ENCODE measurements around the gene LUC7L3. TPM values are rescaled to one million over a fixed set of nuclear protein-coding genes. Genes with fewer than 3 reads are reported as not detected.

LUC7L3 gene
- total RNA-seq, 4 donors from 2014 or later, result 75.2 to 199 (median 140) TPM

DNA sequence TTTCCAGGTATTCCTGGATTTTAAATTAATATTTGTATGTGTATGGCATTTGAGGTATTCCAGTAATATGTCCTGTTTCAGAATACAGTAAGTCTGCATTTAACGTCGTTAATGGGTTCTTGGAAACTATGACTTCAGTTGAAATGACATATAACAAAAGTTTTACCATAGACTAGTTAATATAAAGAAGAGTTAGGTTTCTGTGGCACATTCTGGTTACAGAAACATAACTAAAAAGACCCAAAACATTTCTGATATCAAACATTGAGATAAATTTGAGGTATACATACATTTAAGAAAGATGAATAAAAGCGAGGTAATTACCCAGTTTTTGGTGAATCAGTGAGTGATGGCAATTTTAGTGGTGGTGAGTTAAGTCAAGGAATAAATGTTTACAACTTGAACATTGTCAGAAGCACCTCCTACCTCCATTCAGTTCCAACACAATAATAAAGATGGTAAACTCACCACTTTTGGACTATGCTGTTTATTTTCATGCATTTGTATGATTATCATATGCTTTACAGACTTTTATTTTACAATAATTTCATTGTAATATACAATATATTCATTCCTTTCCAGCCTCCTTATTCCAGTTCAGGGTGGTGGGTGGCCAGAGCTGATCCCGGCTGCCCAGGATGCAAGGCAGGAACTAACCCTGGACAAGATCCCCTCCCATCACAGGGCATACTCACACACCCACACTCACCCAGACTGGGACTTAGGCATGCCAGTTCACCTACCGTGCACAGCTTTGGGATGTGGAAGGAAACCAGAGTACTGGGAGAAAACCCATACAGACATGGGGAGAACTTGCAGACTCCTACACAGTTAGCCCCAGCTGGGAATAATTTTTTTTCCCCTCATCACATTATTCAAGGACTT, 9.7 kb downstream of the LUC7L3 start:
- no peaks in the 10 kb centered on the region for H3K9me3 ChIP-seq
- no peak for DNase-seq

DNA sequence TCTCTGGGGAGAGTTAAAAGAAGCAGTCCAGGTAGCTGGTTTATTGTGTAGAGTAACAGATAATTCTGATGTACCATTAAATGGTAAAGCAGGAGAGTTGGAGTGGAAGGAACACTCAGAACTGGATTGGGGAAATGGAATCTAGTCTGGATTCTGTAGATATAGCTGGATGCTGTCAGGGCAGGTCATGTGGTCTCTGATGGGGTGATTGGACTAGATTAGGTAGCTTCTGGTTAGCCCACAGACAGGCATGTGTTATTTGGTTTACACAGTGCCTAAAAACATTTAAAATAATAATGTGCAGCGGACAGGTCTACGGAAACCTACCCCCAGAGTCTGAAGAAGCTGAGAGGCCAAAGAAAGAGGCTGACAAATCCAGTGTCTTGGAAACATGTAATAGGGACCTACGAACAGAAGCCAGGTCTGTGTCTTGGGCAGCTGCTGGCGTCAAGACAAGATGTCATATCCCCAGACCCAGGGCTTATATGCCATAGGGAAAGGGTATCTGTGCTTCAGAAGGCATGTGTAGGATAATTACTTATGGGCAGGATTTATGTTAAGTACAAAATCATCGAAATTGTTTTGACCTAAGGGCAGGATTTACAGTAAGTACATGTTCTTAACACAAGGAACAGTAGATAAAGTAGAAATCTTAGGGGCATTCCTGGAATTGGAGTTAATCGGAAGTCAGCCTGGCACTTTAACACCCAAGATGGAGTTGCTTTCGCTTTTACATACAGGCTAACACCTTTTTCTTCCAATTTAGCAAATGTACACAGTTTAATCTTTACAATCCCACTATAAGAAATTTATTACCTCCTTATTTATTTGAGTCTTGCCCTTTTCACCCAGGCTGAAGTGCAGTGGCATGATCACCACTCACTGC, 12.4 kb downstream of the LUC7L3 start:
- Histone ChIP-seq H3K27ac (no peak overlapping the region), H3K4me1 (peaks cover 18 to 45% of the 10 kb centered on the region in 2 donors), H3K36me3 (no peaks in the 10 kb centered on the region), H3K27me3 (no peaks in the 10 kb centered on the region), H3K9me3 (no peaks in the 10 kb centered on the region), H3K4me3 (replicated peaks in 1 of 3) (no peak overlapping the region)
- DNase-seq, result no peak
- 84 to 89% methylated on average over 7 of the region's 7 CpGs for WGBS, 2 donors
- intact Hi-C loops (cut with DNase I), result no loop called here
- no peak for TF ChIP-seq POLR2A (IDR thresholded peaks at IDR 0.05)
- TF ChIP-seq, protein P1, sequence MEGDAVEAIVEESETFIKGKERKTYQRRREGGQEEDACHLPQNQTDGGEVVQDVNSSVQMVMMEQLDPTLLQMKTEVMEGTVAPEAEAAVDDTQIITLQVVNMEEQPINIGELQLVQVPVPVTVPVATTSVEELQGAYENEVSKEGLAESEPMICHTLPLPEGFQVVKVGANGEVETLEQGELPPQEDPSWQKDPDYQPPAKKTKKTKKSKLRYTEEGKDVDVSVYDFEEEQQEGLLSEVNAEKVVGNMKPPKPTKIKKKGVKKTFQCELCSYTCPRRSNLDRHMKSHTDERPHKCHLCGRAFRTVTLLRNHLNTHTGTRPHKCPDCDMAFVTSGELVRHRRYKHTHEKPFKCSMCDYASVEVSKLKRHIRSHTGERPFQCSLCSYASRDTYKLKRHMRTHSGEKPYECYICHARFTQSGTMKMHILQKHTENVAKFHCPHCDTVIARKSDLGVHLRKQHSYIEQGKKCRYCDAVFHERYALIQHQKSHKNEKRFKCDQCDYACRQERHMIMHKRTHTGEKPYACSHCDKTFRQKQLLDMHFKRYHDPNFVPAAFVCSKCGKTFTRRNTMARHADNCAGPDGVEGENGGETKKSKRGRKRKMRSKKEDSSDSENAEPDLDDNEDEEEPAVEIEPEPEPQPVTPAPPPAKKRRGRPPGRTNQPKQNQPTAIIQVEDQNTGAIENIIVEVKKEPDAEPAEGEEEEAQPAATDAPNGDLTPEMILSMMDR (IDR thresholded peaks at IDR 0.05), result no peak

More for the DNA sequence above, 9.7 kb downstream of the LUC7L3 start:
- Histone ChIP-seq H3K4me1 (peaks cover 35 to 53% of the 10 kb centered on the region in 2 donors), H3K27ac (no peak overlapping the region), H3K4me3 (replicated peaks in 1 of 3) (no peak overlapping the region), H3K27me3 (no peaks in the 10 kb centered on the region), H3K36me3 (no peaks in the 10 kb centered on the region)
- intact Hi-C loops (cut with DNase I), result no loop called here
- TF ChIP-seq, protein P1 (IDR thresholded peaks at IDR 0.05), result no peak
- TF ChIP-seq POLR2A (IDR thresholded peaks at IDR 0.05), result no peak
- WGBS, 2 donors, result 70% methylated on average over 5 of the region's 5 CpGs

GRCh38 chr17:50735287-50735686, 15.9 kb downstream of the LUC7L3 start:
- 80 to 86% methylated on average over 3 of the region's 3 CpGs for WGBS, 2 donors
- TF ChIP-seq POLR2A (IDR thresholded peaks at IDR 0.05), result no peak
- TF ChIP-seq, protein P1 (IDR thresholded peaks at IDR 0.05), result no peak
- intact Hi-C loops (cut with DNase I), result no loop called here
- Histone ChIP-seq H3K27ac (no peak overlapping the region), H3K4me3 (replicated peaks in 1 of 3) (no peak overlapping the region), H3K9me3 (no peaks in the 10 kb centered on the region), H3K36me3 (peaks cover 0 to 3% of the 10 kb centered on the region in 2 donors), H3K4me1 (peaks cover 0 to 27% of the 10 kb centered on the region in 2 donors), H3K27me3 (no peaks in the 10 kb centered on the region)
- DNase-seq, result no peak

DNA sequence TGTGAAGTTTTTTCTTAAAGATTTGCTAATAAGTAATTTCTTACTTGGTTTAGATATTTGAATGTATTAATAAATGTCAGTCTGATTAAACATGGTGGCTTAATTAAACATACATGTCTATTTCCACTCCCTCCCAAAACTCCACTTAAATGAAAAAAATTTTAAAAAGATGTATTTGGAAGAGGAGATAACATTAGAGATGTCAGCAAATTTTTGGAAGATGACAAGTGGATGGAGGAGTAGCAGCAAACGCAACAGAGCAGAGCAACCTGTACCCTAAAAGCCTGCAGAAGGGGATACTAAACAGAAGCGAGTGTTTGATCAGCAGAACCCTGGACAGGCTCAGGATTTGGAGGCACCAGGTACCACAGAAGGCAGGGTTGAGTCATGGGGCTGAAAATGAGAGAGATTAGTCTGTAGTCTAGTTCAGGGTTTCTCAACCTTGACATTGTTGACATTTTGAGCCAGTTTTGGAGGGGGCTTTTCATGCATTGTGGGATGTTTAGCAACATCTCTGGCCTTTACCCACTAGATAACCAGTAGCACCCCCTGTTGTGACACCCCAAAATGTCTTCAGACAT, 17.8 kb downstream of the LUC7L3 start:
- H3K4me1 ChIP-seq, result peaks cover 0 to 13% of the 10 kb centered on the region in 2 donors

More for the DNA sequence above, 17.8 kb downstream of the LUC7L3 start:
- H3K9me3 ChIP-seq, result no peaks in the 10 kb centered on the region
- no peak for DNase-seq
- 88% methylated on average over 2 of the region's 2 CpGs for WGBS, 2 donors
- H3K4me3 ChIP-seq (replicated peaks in 1 of 3), result no peak overlapping the region
- no peak overlapping the region for H3K27ac ChIP-seq
- H3K36me3 ChIP-seq, result peaks cover 19 to 22% of the 10 kb centered on the region in 2 donors
- intact Hi-C loops (cut with DNase I), result no loop called here
- H3K27me3 ChIP-seq, result no peaks in the 10 kb centered on the region
- TF ChIP-seq, protein P1 (IDR thresholded peaks at IDR 0.05), result no peak
- no peak for TF ChIP-seq POLR2A (IDR thresholded peaks at IDR 0.05)

All from thyroid gland (tissue), 4 donors.